ENCODE data around the gene RPTOR. TPM values are rescaled to one million over a fixed set of nuclear protein-coding genes. Genes with fewer than 3 reads are reported as not detected.

The RPTOR gene
- total and polyA plus RNA-seq, 2 experiments from 2014 or later = 6.6 to 16.1 TPM

- in situ Hi-C loops (cut with MboI) = no loop called here
- 48 to 53% methylated on average over 2 of the region's 2 CpGs for WGBS, 2 experiments (ENCODE audit: low coverage in 1 of 2, low lambda C conversion rate in 2 of 2, missing lambda C conversion rate in 2 of 2)
- no peak for DNase-seq
Observed at GRCh38 chr17:80552523-80552922, 7.9 kb downstream of the RPTOR start.

DNA sequence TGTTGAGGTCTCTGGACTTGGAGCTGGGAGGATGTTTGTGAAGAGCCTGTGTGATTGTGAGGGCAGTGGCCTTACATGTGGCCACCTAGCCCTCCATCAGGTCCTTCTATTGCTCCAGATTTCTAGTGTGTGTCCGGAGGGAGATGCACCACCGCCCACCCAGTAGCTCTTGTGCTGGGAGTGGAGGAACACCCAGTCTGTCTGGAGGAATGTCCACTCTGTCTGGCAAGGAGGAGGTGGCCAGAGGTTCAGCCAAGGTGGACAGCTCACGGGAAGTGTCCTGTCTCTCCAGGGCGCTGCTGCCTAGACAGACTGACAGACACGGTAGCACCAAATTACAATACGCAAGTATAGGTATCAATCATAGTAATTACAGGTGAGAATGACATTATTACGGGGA lies 10.6 kb downstream of the RPTOR start:
- 90 to 96% methylated on average over 7 of the region's 7 CpGs for WGBS, 2 experiments (ENCODE audit: low coverage in 1 of 2, low lambda C conversion rate in 2 of 2, missing lambda C conversion rate in 2 of 2)
- no peaks in the 10 kb centered on the region for H3K27me3 ChIP-seq (replicated peaks; ENCODE audit: insufficient read depth)
- no peaks in the 10 kb centered on the region for H4K20me1 ChIP-seq (ENCODE audit: insufficient read depth)
- H3K36me3 ChIP-seq (ENCODE audit: low read depth) = no peaks in the 10 kb centered on the region
- H3K4me3 ChIP-seq = no peak overlapping the region
- DNase-seq = no peak
- H3K9me3 ChIP-seq (ENCODE audit: low read depth) = no peaks in the 10 kb centered on the region
- no peak overlapping the region for H2AFZ ChIP-seq
- H3K79me2 ChIP-seq (ENCODE audit: insufficient read depth) = peaks cover 91% of the 10 kb centered on the region
- H3K27ac ChIP-seq = no peak overlapping the region
- no peak for TF ChIP-seq EZH2 (IDR thresholded peaks at IDR 0.05; ENCODE audit: insufficient read depth, poor library complexity, severe bottlenecking)
- TF ChIP-seq EZH2phosphoT487 (IDR thresholded peaks at IDR 0.05; ENCODE audit: insufficient read depth, low read depth) = no peak
- in situ Hi-C loops (cut with MboI) = no loop called here
- H3K9ac ChIP-seq = no peak overlapping the region
- H3F3A ChIP-seq (ENCODE audit: insufficient read depth) = no peaks in the 10 kb centered on the region
- H3K4me1 ChIP-seq (ENCODE audit: insufficient read depth) = 0 out of 2 replicates have a peak, but pooled peaks cover 3% of the 10 kb centered on the region
- no peaks in the 10 kb centered on the region for H3K9me2 ChIP-seq (ENCODE audit: insufficient read depth)
- H3K4me2 ChIP-seq (ENCODE audit: unreplicated experiment) = no peak overlapping the region

More at GRCh38 chr17:80552523-80552922, 7.9 kb downstream of the RPTOR start:
- H3K9ac ChIP-seq = no peak overlapping the region
- no peak overlapping the region for H3K4me3 ChIP-seq
- peaks cover 93% of the 10 kb centered on the region for H3K79me2 ChIP-seq (ENCODE audit: insufficient read depth)
- no peak overlapping the region for H2AFZ ChIP-seq
- TF ChIP-seq EZH2 (IDR thresholded peaks at IDR 0.05; ENCODE audit: insufficient read depth, poor library complexity, severe bottlenecking) = no peak
- no peak for TF ChIP-seq EZH2phosphoT487 (IDR thresholded peaks at IDR 0.05; ENCODE audit: insufficient read depth, low read depth)
- H3K36me3 ChIP-seq (ENCODE audit: low read depth) = no peaks in the 10 kb centered on the region
- peaks cover 3% of the 10 kb centered on the region for H3K4me1 ChIP-seq (ENCODE audit: insufficient read depth)
- H3K9me3 ChIP-seq (ENCODE audit: low read depth) = no peaks in the 10 kb centered on the region
- H3K27ac ChIP-seq = no peak overlapping the region
- H3K4me2 ChIP-seq (ENCODE audit: unreplicated experiment) = no peak overlapping the region
- H3K9me2 ChIP-seq (ENCODE audit: insufficient read depth) = no peaks in the 10 kb centered on the region
- no peaks in the 10 kb centered on the region for H3K27me3 ChIP-seq (replicated peaks; ENCODE audit: insufficient read depth)
- H4K20me1 ChIP-seq (ENCODE audit: insufficient read depth) = no peaks in the 10 kb centered on the region
- H3F3A ChIP-seq (ENCODE audit: insufficient read depth) = no peaks in the 10 kb centered on the region

DNA sequence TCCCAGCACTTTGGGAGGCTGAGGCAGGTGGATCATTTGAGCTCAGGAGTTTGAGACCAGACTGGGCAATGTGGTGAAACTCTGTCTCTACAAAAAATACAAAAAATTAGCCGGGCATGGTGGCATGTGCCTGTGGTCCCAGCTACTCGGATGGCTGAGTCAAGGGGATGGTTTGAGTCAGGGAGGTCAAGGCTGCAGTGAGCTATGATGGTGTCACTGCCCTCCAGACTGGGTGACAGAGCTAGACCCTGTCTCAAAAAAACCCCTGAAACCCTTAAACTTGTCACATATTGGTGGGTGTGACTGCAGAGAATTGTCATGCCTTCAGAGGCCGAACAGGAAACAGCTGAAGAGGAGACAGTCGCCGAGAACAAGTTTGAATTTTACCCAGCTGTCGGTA lies 13.4 kb downstream of the RPTOR start:
- 77 to 78% methylated on average over 6 of the region's 6 CpGs for WGBS, 2 experiments (ENCODE audit: low coverage in 1 of 2, low lambda C conversion rate in 2 of 2, missing lambda C conversion rate in 2 of 2)
- no peak overlapping the region for H2AFZ ChIP-seq
- H3K9ac ChIP-seq = no peak overlapping the region

DNA sequence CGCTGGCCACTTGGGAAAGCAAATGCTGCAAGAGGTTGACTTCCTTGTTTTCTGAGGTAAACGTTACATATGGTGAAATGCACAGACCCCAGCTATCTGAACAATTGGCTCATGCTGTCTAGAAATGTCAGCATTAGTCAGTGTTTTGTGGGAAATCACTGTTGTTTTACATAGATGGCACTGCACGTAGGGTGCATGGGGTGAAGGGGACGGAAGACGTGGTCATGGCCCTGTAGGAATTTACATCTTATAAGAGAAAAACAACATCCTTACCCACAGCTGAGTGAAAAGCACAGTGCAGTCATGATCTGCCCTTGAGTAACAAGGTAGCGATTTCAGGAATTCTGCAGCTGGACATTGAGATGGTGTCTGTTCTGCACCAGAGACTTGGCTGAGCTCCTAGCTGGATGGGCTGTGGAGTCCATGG lies 15.2 kb downstream of the RPTOR start:
- no peak overlapping the region for H3K4me3 ChIP-seq
- WGBS, 2 experiments (ENCODE audit: low coverage in 1 of 2, low lambda C conversion rate in 2 of 2, missing lambda C conversion rate in 2 of 2) = 76 to 80% methylated on average over 6 of the region's 6 CpGs
- in situ Hi-C loops (cut with MboI) = no loop called here
- H3K9me3 ChIP-seq (ENCODE audit: low read depth) = no peaks in the 10 kb centered on the region
- no peak overlapping the region for H2AFZ ChIP-seq
- DNase-seq = no peak
- no peaks in the 10 kb centered on the region for H3F3A ChIP-seq (ENCODE audit: insufficient read depth)
- H3K4me1 ChIP-seq (ENCODE audit: insufficient read depth) = peaks cover 7% of the 10 kb centered on the region; the same call in 1 of the 2 replicates
- no peak overlapping the region for H3K27ac ChIP-seq
- no peaks in the 10 kb centered on the region for H3K27me3 ChIP-seq (replicated peaks; ENCODE audit: insufficient read depth)
- no peak for TF ChIP-seq EZH2 (IDR thresholded peaks at IDR 0.05; ENCODE audit: insufficient read depth, poor library complexity, severe bottlenecking)
- no peak for TF ChIP-seq EZH2phosphoT487 (IDR thresholded peaks at IDR 0.05; ENCODE audit: insufficient read depth, low read depth)
- no peak overlapping the region for H3K9ac ChIP-seq
- no peaks in the 10 kb centered on the region for H3K36me3 ChIP-seq (ENCODE audit: low read depth)
- no peaks in the 10 kb centered on the region for H4K20me1 ChIP-seq (ENCODE audit: insufficient read depth)
- peaks cover 93% of the 10 kb centered on the region for H3K79me2 ChIP-seq (ENCODE audit: insufficient read depth)
- no peak overlapping the region for H3K4me2 ChIP-seq (ENCODE audit: unreplicated experiment)
- H3K9me2 ChIP-seq (ENCODE audit: insufficient read depth) = no peaks in the 10 kb centered on the region

More for the DNA sequence above, 13.4 kb downstream of the RPTOR start:
- Histone ChIP-seq H3K9me2 (ENCODE audit: insufficient read depth) (no peaks in the 10 kb centered on the region), H3K27me3 (replicated peaks; ENCODE audit: insufficient read depth) (no peaks in the 10 kb centered on the region), H3K4me2 (ENCODE audit: unreplicated experiment) (no peak overlapping the region), H3K4me3 (no peak overlapping the region), H3K9me3 (ENCODE audit: low read depth) (no peaks in the 10 kb centered on the region), H3K27ac (no peak overlapping the region), H3F3A (ENCODE audit: insufficient read depth) (no peaks in the 10 kb centered on the region), H3K4me1 (ENCODE audit: insufficient read depth) (peaks cover 7% of the 10 kb centered on the region; the same call in 1 of the 2 replicates), H3K36me3 (ENCODE audit: low read depth) (no peaks in the 10 kb centered on the region), H4K20me1 (ENCODE audit: insufficient read depth) (no peaks in the 10 kb centered on the region), H3K79me2 (ENCODE audit: insufficient read depth) (peaks cover 96% of the 10 kb centered on the region)
- TF ChIP-seq EZH2 (IDR thresholded peaks at IDR 0.05; ENCODE audit: insufficient read depth, poor library complexity, severe bottlenecking) = no peak
- TF ChIP-seq EZH2phosphoT487 (IDR thresholded peaks at IDR 0.05; ENCODE audit: insufficient read depth, low read depth) = no peak
- DNase-seq = no peak
- in situ Hi-C loops (cut with MboI) = no loop called here
